Keratinocyte (primary cell): ENCODE measurements around the gene CTIF.

Source experiments
- CTCF ChIP-seq, 3 experiments: IDR thresholded peaks in 1 of 3; conservative IDR thresholded peaks in 1 of 3; optimal IDR thresholded peaks in 1 of 3; 2 replicates in 2 of 3; 3 replicates in 1 of 3; pipeline versions ENCODE3 to v1.5.1; 2011; ENCODE audit warnings: low read length in 3 of 3, mild to moderate bottlenecking in 3 of 3, moderate library complexity in 2 of 3, control low read depth in 1 of 3, inconsistent platforms in 1 of 3; ENCODE audit not compliant: insufficient read depth in 2 of 3; ENCODE audit errors: extremely low read depth in 1 of 3
- EZH2 ChIP-seq: IDR thresholded peaks from one replicate; pipeline ENCODE4 v1.6.1; 2012; ENCODE audit warnings: inconsistent platforms, mild to moderate bottlenecking, low read length, moderate library complexity

GRCh38 chr18:48727681-48728080 lies 188.8 kb downstream of the CTIF start:
- no peak for TF ChIP-seq CTCF (optimal IDR thresholded peaks at IDR 0.05 in 1 of 3, IDR thresholded peaks at IDR 0.05 in 1 of 3, conservative IDR thresholded peaks at IDR 0.05 in 1 of 3; ENCODE audit: extremely low read depth in 1 of 3, insufficient read depth in 2 of 3, low read length in 3 of 3)
- TF ChIP-seq EZH2: no peak
